Neuronal stem cell (in vitro differentiated cells): Measurements from ENCODE around the gene CNTNAP2.

Experiments used
- DNase-seq: peaks from one replicate; pipeline ENCODE4 v3.0.0-alpha.2; 2013; ENCODE audit warnings: low spot score
- H2AFZ ChIP-seq: one replicate; pipeline ENCODE4 v1.6.1; 2013; ENCODE audit warnings: mild to moderate bottlenecking, low read length, inconsistent platforms
- H2AK5ac ChIP-seq: 2 replicates; pipeline ENCODE4 v1.6.1; 2013; ENCODE audit warnings: low read depth, mild to moderate bottlenecking, inconsistent platforms, low read length, moderate library complexity, mixed read lengths
- H2BK120ac ChIP-seq: 2 replicates; pipeline ENCODE4 v1.6.1; 2013; ENCODE audit warnings: low read depth, mild to moderate bottlenecking, inconsistent platforms, low read length, moderate library complexity, mixed read lengths
- H2BK12ac ChIP-seq: one replicate; pipeline ENCODE4 v1.6.1; 2013; ENCODE audit warnings: low read length, inconsistent platforms
- H2BK15ac ChIP-seq: 2 replicates; pipeline ENCODE4 v1.6.1; 2013; ENCODE audit warnings: mild to moderate bottlenecking, low read length, inconsistent platforms, mixed read lengths
- H2BK5ac ChIP-seq: one replicate; pipeline ENCODE4 v1.6.1; 2013; ENCODE audit warnings: inconsistent platforms, mild to moderate bottlenecking, low read length, moderate library complexity
- H3K14ac ChIP-seq: one replicate; pipeline ENCODE4 v1.6.1; 2013; ENCODE audit warnings: low read length, inconsistent platforms
- H3K18ac ChIP-seq: 2 replicates; pipeline ENCODE4 v1.6.1; 2013; ENCODE audit warnings: low read length, inconsistent platforms
- H3K23ac ChIP-seq: 2 replicates; pipeline ENCODE4 v1.6.1; 2013; ENCODE audit warnings: low read depth, mild to moderate bottlenecking, mixed read lengths, low read length, inconsistent platforms; ENCODE audit not compliant: poor library complexity
- H3K27ac ChIP-seq: replicated peaks from 3 replicates; pipeline ENCODE4 v1.5.1; 2013; ENCODE audit warnings: low read length, inconsistent platforms
- H3K27me3 ChIP-seq, 3 experiments: 2 replicates each; pipeline ENCODE4 v1.6.1; 2013; ENCODE audit warnings: low read length in 3 of 3, mild to moderate bottlenecking in 2 of 3, inconsistent platforms in 1 of 3, low read depth in 1 of 3, mixed read lengths in 1 of 3, moderate library complexity in 1 of 3; ENCODE audit not compliant: control insufficient read depth in 3 of 3, insufficient read depth in 3 of 3
- H3K36me3 ChIP-seq, 2 donors: replicated peaks in 1 of 2; 2 replicates each; pipeline ENCODE4 v1.6.1; 2013; ENCODE audit warnings: low read length in 2 of 2; ENCODE audit not compliant: control insufficient read depth in 2 of 2, insufficient read depth in 2 of 2
- H3K4ac ChIP-seq: 2 replicates; pipeline ENCODE4 v1.6.1; 2013; ENCODE audit warnings: inconsistent platforms, mild to moderate bottlenecking, low read length, moderate library complexity
- H3K4me1 ChIP-seq, 2 donors: 1 replicate in 1 of 2; 2 replicates in 1 of 2; pipeline ENCODE4 v1.6.1; 2013; ENCODE audit warnings: low read length in 2 of 2, low read depth in 1 of 2; ENCODE audit not compliant: control insufficient read depth in 2 of 2, insufficient read depth in 1 of 2
- H3K4me2 ChIP-seq: one replicate; pipeline ENCODE4 v1.6.1; 2013; ENCODE audit warnings: mild to moderate bottlenecking, low read length, inconsistent platforms; ENCODE audit not compliant: insufficient read depth, poor library complexity, severe bottlenecking
- H3K4me3 ChIP-seq, 2 donors: 2 replicates each; pipeline ENCODE4 v1.5.1; 2013; ENCODE audit warnings: low read length in 2 of 2, mild to moderate bottlenecking in 2 of 2, inconsistent platforms in 1 of 2, moderate library complexity in 1 of 2
- H3K79me1 ChIP-seq: one replicate; pipeline ENCODE4 v1.6.1; 2013; ENCODE audit warnings: low read depth, mild to moderate bottlenecking, inconsistent platforms, low read length, moderate library complexity
- H3K9ac ChIP-seq: one replicate; pipeline ENCODE4 v1.6.1; 2013; ENCODE audit warnings: mild to moderate bottlenecking, low read depth, low read length, inconsistent platforms; ENCODE audit not compliant: poor library complexity
- H3K9me3 ChIP-seq, 2 donors: replicated peaks in 1 of 2; 2 replicates each; pipeline versions ENCODE3 to v1.6.1; 2013; ENCODE audit warnings: low read length in 2 of 2, mild to moderate bottlenecking in 2 of 2, inconsistent platforms in 1 of 2, low read depth in 1 of 2, mixed read lengths in 1 of 2, moderate library complexity in 1 of 2; ENCODE audit not compliant: control insufficient read depth in 2 of 2, insufficient read depth in 1 of 2
- H4K8ac ChIP-seq: one replicate; pipeline ENCODE4 v1.6.1; 2013; ENCODE audit warnings: low read depth, mild to moderate bottlenecking, inconsistent platforms, low read length, moderate library complexity
- H4K91ac ChIP-seq: one replicate; pipeline ENCODE4 v1.6.1; 2013; ENCODE audit warnings: low read length, low read depth, mild to moderate bottlenecking, inconsistent platforms; ENCODE audit not compliant: poor library complexity
- WGBS, 2 donors: extraction: QIAGEN DNeasy Blood & Tissue Kit; methylation state at CpG; one replicate each; pipeline ENCODE4 v1.1.7; 2013; ENCODE audit warnings: missing lambda C conversion rate in 2 of 2, mixed read lengths in 1 of 2; ENCODE audit not compliant: insufficient read length in 2 of 2, insufficient replicate concordance in 1 of 2; ENCODE audit errors: extremely low coverage in 2 of 2; 5-methylcytosine and 5-hydroxymethylcytosine counted together

The CNTNAP2 gene

GRCh38 chr7:148161776-148162175, 2045.2 kb downstream of the CNTNAP2 start:
- H3K4me3 ChIP-seq, result no peak overlapping the region
- H3K4me2 ChIP-seq, result no peak overlapping the region
- H3K4ac ChIP-seq, result no peak overlapping the region
- H2AK5ac ChIP-seq, result no peak overlapping the region
- H2BK120ac ChIP-seq, result no peak overlapping the region
- no peak overlapping the region for H2BK15ac ChIP-seq
- H3K14ac ChIP-seq, result no peak overlapping the region
- H3K27ac ChIP-seq, result no peak overlapping the region
- H2BK5ac ChIP-seq, result no peak overlapping the region
- no peaks in the 10 kb centered on the region for H3K27me3 ChIP-seq
- H3K36me3 ChIP-seq, result no peaks in the 10 kb centered on the region
- no CpG with 5 or more reads among the region's 4 CpGs for WGBS, 2 donors
- no peak overlapping the region for H3K18ac ChIP-seq
- no peaks in the 10 kb centered on the region for H3K4me1 ChIP-seq
- DNase-seq, result no peak
- no peaks in the 10 kb centered on the region for H3K79me1 ChIP-seq
- no peak overlapping the region for H2BK12ac ChIP-seq
- no peak overlapping the region for H3K9ac ChIP-seq
- H4K91ac ChIP-seq, result no peak overlapping the region
- H3K23ac ChIP-seq, result no peak overlapping the region
- no peak overlapping the region for H4K8ac ChIP-seq
- no peak overlapping the region for H2AFZ ChIP-seq
- no peaks in the 10 kb centered on the region for H3K9me3 ChIP-seq

- no peak for DNase-seq
- H3K27me3 ChIP-seq, result no peaks in the 10 kb centered on the region
- no peaks in the 10 kb centered on the region for H3K79me1 ChIP-seq
- H2AK5ac ChIP-seq, result no peak overlapping the region
- H2BK5ac ChIP-seq, result no peak overlapping the region
- H4K8ac ChIP-seq, result no peak overlapping the region
- no peak overlapping the region for H4K91ac ChIP-seq
- no peak overlapping the region for H3K4me3 ChIP-seq
- no peak overlapping the region for H3K9ac ChIP-seq
- no peak overlapping the region for H2BK120ac ChIP-seq
- H3K4ac ChIP-seq, result no peak overlapping the region
- H3K9me3 ChIP-seq, result no peaks in the 10 kb centered on the region
- no peak overlapping the region for H3K14ac ChIP-seq
- no peak overlapping the region for H3K4me2 ChIP-seq
- WGBS, 2 donors, result no CpG with 5 or more reads among the region's 4 CpGs
- H3K27ac ChIP-seq, result no peak overlapping the region
- H3K18ac ChIP-seq, result no peak overlapping the region
- H2BK12ac ChIP-seq, result no peak overlapping the region
- no peak overlapping the region for H3K23ac ChIP-seq
- H2BK15ac ChIP-seq, result no peak overlapping the region
- H2AFZ ChIP-seq, result no peak overlapping the region
- no peaks in the 10 kb centered on the region for H3K4me1 ChIP-seq
- no peaks in the 10 kb centered on the region for H3K36me3 ChIP-seq
Observed at GRCh38 chr7:148162808-148163207, 2046.2 kb downstream of the CNTNAP2 start.

- no peak overlapping the region for H3K18ac ChIP-seq
- no peak overlapping the region for H2AK5ac ChIP-seq
- no peak overlapping the region for H3K14ac ChIP-seq
- no peak overlapping the region for H3K4me3 ChIP-seq
- H2BK120ac ChIP-seq, result no peak overlapping the region
- H3K36me3 ChIP-seq, result no peaks in the 10 kb centered on the region
- H4K91ac ChIP-seq, result no peak overlapping the region
- DNase-seq, result no peak
- no peaks in the 10 kb centered on the region for H3K27me3 ChIP-seq
- no peaks in the 10 kb centered on the region for H3K9me3 ChIP-seq
- no peak overlapping the region for H3K4me2 ChIP-seq
- WGBS, 2 donors, result no CpG with 5 or more reads among the region's 1 CpG
- H2AFZ ChIP-seq, result no peak overlapping the region
- H2BK12ac ChIP-seq, result no peak overlapping the region
- H3K23ac ChIP-seq, result no peak overlapping the region
- H3K9ac ChIP-seq, result no peak overlapping the region
- no peak overlapping the region for H4K8ac ChIP-seq
- H2BK5ac ChIP-seq, result no peak overlapping the region
- no peak overlapping the region for H3K27ac ChIP-seq
- no peak overlapping the region for H3K4ac ChIP-seq
- H3K79me1 ChIP-seq, result no peaks in the 10 kb centered on the region
- H2BK15ac ChIP-seq, result no peak overlapping the region
- no peaks in the 10 kb centered on the region for H3K4me1 ChIP-seq
Observed at GRCh38 chr7:148163246-148163645, 2046.6 kb downstream of the CNTNAP2 start.

- no peak overlapping the region for H2AK5ac ChIP-seq
- no peak for DNase-seq
- no peak overlapping the region for H4K8ac ChIP-seq
- no peak overlapping the region for H3K9ac ChIP-seq
- no peak overlapping the region for H3K23ac ChIP-seq
- H3K18ac ChIP-seq, result no peak overlapping the region
- H2BK120ac ChIP-seq, result no peak overlapping the region
- WGBS, 2 donors, result no CpG with 5 or more reads among the region's 1 CpG
- H2BK5ac ChIP-seq, result no peak overlapping the region
- H4K91ac ChIP-seq, result no peak overlapping the region
- H3K27ac ChIP-seq, result no peak overlapping the region
- no peaks in the 10 kb centered on the region for H3K27me3 ChIP-seq
- no peak overlapping the region for H2AFZ ChIP-seq
- H3K14ac ChIP-seq, result no peak overlapping the region
- H3K36me3 ChIP-seq, result no peaks in the 10 kb centered on the region
- H3K79me1 ChIP-seq, result no peaks in the 10 kb centered on the region
- no peaks in the 10 kb centered on the region for H3K4me1 ChIP-seq
- no peaks in the 10 kb centered on the region for H3K9me3 ChIP-seq
- no peak overlapping the region for H3K4ac ChIP-seq
- H2BK12ac ChIP-seq, result no peak overlapping the region
- H3K4me3 ChIP-seq, result no peak overlapping the region
- no peak overlapping the region for H2BK15ac ChIP-seq
- H3K4me2 ChIP-seq, result no peak overlapping the region
Observed at GRCh38 chr7:148172920-148173319, 2056.3 kb downstream of the CNTNAP2 start.
